ENCODE results near the gene NR0B2. TPM values are rescaled to one million over a fixed set of nuclear protein-coding genes. Genes with fewer than 3 reads are reported as not detected.
A peak's percentile ranks its signal among the peaks of the same experiment; 100 is the strongest.

The NR0B2 gene
- total RNA-seq, 1 donor from 2014 or later: not detected

GRCh38 chr1:26923711-26924110, 9.9 kb upstream of the NR0B2 start:
- Histone ChIP-seq H3K27ac (ENCODE audit: low read depth, low read length) (peak overlapping the region; percentile 31), H3K79me2 (ENCODE audit: insufficient read depth, low read length) (peaks cover 61% of the 10 kb centered on the region), H3K4me2 (ENCODE audit: low read length) (peak overlapping the region; percentile 89), H3K4me1 (ENCODE audit: insufficient read depth, low read length) (peaks cover 18% of the 10 kb centered on the region), H3K27me3 (ENCODE audit: insufficient read depth, low read length) (no peaks in the 10 kb centered on the region), H3K36me3 (ENCODE audit: insufficient read depth, low read length) (peaks cover 16% of the 10 kb centered on the region), H3K9ac (ENCODE audit: low read length) (peak overlapping the region; percentile 90), H4K20me1 (ENCODE audit: insufficient read depth, low read length) (peaks cover 37% of the 10 kb centered on the region), H2AFZ (ENCODE audit: low read depth, low read length) (no peak overlapping the region), H3K9me3 (ENCODE audit: insufficient read depth, low read depth, low read length) (no peaks in the 10 kb centered on the region), H3K4me3 (ENCODE audit: insufficient read depth, low read depth, low read length) (no peak overlapping the region)
- no peak for DNase-seq (ENCODE audit: low read depth)
- Mint-ChIP-seq H3K9me3 (ENCODE audit: unreplicated experiment) (no peaks in the 10 kb centered on the region), H3K4me1 (ENCODE audit: low read depth, unreplicated experiment) (peaks cover 13% of the 10 kb centered on the region), H3K4me3 (ENCODE audit: unreplicated experiment) (no peak overlapping the region), H3K27me3 (ENCODE audit: low read depth, unreplicated experiment) (no peaks in the 10 kb centered on the region), H3K36me3 (ENCODE audit: low read depth, unreplicated experiment) (peaks cover 14% of the 10 kb centered on the region), H3K27ac (ENCODE audit: unreplicated experiment) (no peak overlapping the region)
- no peak for FAIRE-seq
- no peak for TF ChIP-seq CTCF (IDR thresholded peaks at IDR 0.05; ENCODE audit: insufficient read depth, low read depth, low read length)
- TF ChIP-seq EZH2 (IDR thresholded peaks at IDR 0.05; ENCODE audit: insufficient read depth, low read length): no peak

- Histone ChIP-seq H4K20me1 (ENCODE audit: insufficient read depth, low read length) (peaks cover 31% of the 10 kb centered on the region), H3K4me2 (ENCODE audit: low read length) (peak overlapping the region; percentile 89), H2AFZ (ENCODE audit: low read depth, low read length) (no peak overlapping the region), H3K4me3 (ENCODE audit: insufficient read depth, low read depth, low read length) (peak overlapping the region; percentile 82), H3K9ac (ENCODE audit: low read length) (peak overlapping the region; percentile 90), H3K27me3 (ENCODE audit: insufficient read depth, low read length) (no peaks in the 10 kb centered on the region), H3K9me3 (ENCODE audit: insufficient read depth, low read depth, low read length) (no peaks in the 10 kb centered on the region), H3K4me1 (ENCODE audit: insufficient read depth, low read length) (peaks cover 18% of the 10 kb centered on the region), H3K79me2 (ENCODE audit: insufficient read depth, low read length) (peaks cover 52% of the 10 kb centered on the region), H3K36me3 (ENCODE audit: insufficient read depth, low read length) (peaks cover 13% of the 10 kb centered on the region), H3K27ac (ENCODE audit: low read depth, low read length) (no peak overlapping the region)
- DNase-seq (ENCODE audit: low read depth) (no peak), FAIRE-seq (no peak)
- Mint-ChIP-seq H3K4me1 (ENCODE audit: low read depth, unreplicated experiment) (peaks cover 13% of the 10 kb centered on the region), H3K4me3 (ENCODE audit: unreplicated experiment) (peak overlapping the region; percentile 95), H3K27ac (ENCODE audit: unreplicated experiment) (no peak overlapping the region), H3K9me3 (ENCODE audit: unreplicated experiment) (no peaks in the 10 kb centered on the region), H3K36me3 (ENCODE audit: low read depth, unreplicated experiment) (peaks cover 8% of the 10 kb centered on the region), H3K27me3 (ENCODE audit: low read depth, unreplicated experiment) (no peaks in the 10 kb centered on the region)
- no peak for TF ChIP-seq CTCF (IDR thresholded peaks at IDR 0.05; ENCODE audit: insufficient read depth, low read depth, low read length)
- TF ChIP-seq EZH2 (IDR thresholded peaks at IDR 0.05; ENCODE audit: insufficient read depth, low read length): no peak
Measured at GRCh38 chr1:26922901-26923300, 9.1 kb upstream of the NR0B2 start.

- Histone ChIP-seq H3K36me3 (ENCODE audit: insufficient read depth, low read length) (peaks cover 10% of the 10 kb centered on the region), H3K9me3 (ENCODE audit: insufficient read depth, low read depth, low read length) (no peaks in the 10 kb centered on the region), H2AFZ (ENCODE audit: low read depth, low read length) (no peak overlapping the region), H3K79me2 (ENCODE audit: insufficient read depth, low read length) (peaks cover 47% of the 10 kb centered on the region), H3K4me3 (ENCODE audit: insufficient read depth, low read depth, low read length) (peak overlapping the region; percentile 82), H3K4me2 (ENCODE audit: low read length) (peak overlapping the region; percentile 89), H3K27me3 (ENCODE audit: insufficient read depth, low read length) (no peaks in the 10 kb centered on the region), H3K9ac (ENCODE audit: low read length) (peak overlapping the region; percentile 90), H3K4me1 (ENCODE audit: insufficient read depth, low read length) (peaks cover 18% of the 10 kb centered on the region), H4K20me1 (ENCODE audit: insufficient read depth, low read length) (peaks cover 31% of the 10 kb centered on the region), H3K27ac (ENCODE audit: low read depth, low read length) (peak overlapping the region; percentile 83)
- DNase-seq (ENCODE audit: low read depth) (no peak), FAIRE-seq (no peak)
- no peaks in the 10 kb centered on the region for H3K27me3 Mint-ChIP-seq (ENCODE audit: low read depth, unreplicated experiment)
- H3K36me3 Mint-ChIP-seq (ENCODE audit: low read depth, unreplicated experiment): peaks cover 8% of the 10 kb centered on the region
- peak overlapping the region; percentile 95 for H3K4me3 Mint-ChIP-seq (ENCODE audit: unreplicated experiment)
- H3K27ac Mint-ChIP-seq (ENCODE audit: unreplicated experiment): peak overlapping the region; percentile 94
- no peaks in the 10 kb centered on the region for H3K9me3 Mint-ChIP-seq (ENCODE audit: unreplicated experiment)
- TF ChIP-seq EZH2 (IDR thresholded peaks at IDR 0.05; ENCODE audit: insufficient read depth, low read length) (no peak), CTCF (IDR thresholded peaks at IDR 0.05; ENCODE audit: insufficient read depth, low read depth, low read length) (no peak)
- H3K4me1 Mint-ChIP-seq (ENCODE audit: low read depth, unreplicated experiment): peaks cover 13% of the 10 kb centered on the region
Measured at GRCh38 chr1:26922431-26922729, 8.6 kb upstream of the NR0B2 start.

Measured in astrocyte (in vitro differentiated cells and primary cell).